CD14-positive monocyte (primary cell): ENCODE data around the gene SORD. TPM values are rescaled to one million over a fixed set of nuclear protein-coding genes. Genes with fewer than 3 reads are reported as not detected.
A peak's percentile ranks its signal among the peaks of the same experiment; 100 is the strongest.
"Not testable (repeated sequence)": the region's sequence is repeated elsewhere in the genome, so short reads cannot be mapped to it uniquely, and the experiment has no call there.

Experiments used
- DNase-seq, 3 donors: peaks; one replicate each; pipeline ENCODE4 v3.0.0-alpha.2; 2011 to 2022
- H2AFZ ChIP-seq: 2 replicates; pipeline ENCODE4 v1.6.0; 2012; ENCODE audit warnings: mild to moderate bottlenecking, low read depth, low read length, inconsistent platforms; ENCODE audit not compliant: insufficient read depth, poor library complexity, severe bottlenecking
- H3K27ac ChIP-seq, 2 donors: 1 replicate in 1 of 2; 2 replicates in 1 of 2; pipeline ENCODE4 v1.5.1; 2012 to 2013; ENCODE audit warnings: low read length in 2 of 2, control low read depth in 1 of 2, inconsistent platforms in 1 of 2, low read depth in 1 of 2, mild to moderate bottlenecking in 1 of 2
- H3K27me3 ChIP-seq, 2 donors: one replicate each; pipeline versions ENCODE4 v1.6.0 to v1.6.1; 2011 to 2013; ENCODE audit warnings: low read length in 2 of 2; ENCODE audit not compliant: control insufficient read depth in 2 of 2, insufficient read depth in 2 of 2
- H3K36me3 ChIP-seq, 2 donors: replicated peaks in 1 of 2; 1 replicate in 1 of 2; 2 replicates in 1 of 2; pipeline versions ENCODE4 v1.5.1 to v1.6.1; 2012 to 2013; ENCODE audit warnings: low read length in 2 of 2, control low read depth in 1 of 2, inconsistent platforms in 1 of 2, mild to moderate bottlenecking in 1 of 2; ENCODE audit not compliant: insufficient read depth in 2 of 2, control insufficient read depth in 1 of 2
- H3K4me1 ChIP-seq, 2 donors: 1 replicate in 1 of 2; 2 replicates in 1 of 2; pipeline versions ENCODE4 v1.5.1 to v1.6.1; 2012 to 2013; ENCODE audit warnings: low read length in 2 of 2, control low read depth in 1 of 2, inconsistent platforms in 1 of 2, mild to moderate bottlenecking in 1 of 2, moderate library complexity in 1 of 2; ENCODE audit not compliant: insufficient read depth in 2 of 2, control insufficient read depth in 1 of 2
- H3K4me2 ChIP-seq: replicated peaks from 2 replicates; pipeline ENCODE3; 2012; ENCODE audit warnings: low read length, moderate library complexity, mild to moderate bottlenecking; ENCODE audit not compliant: poor library complexity, severe bottlenecking; ENCODE audit errors: extremely low read depth
- H3K4me3 ChIP-seq, 3 experiments: fragments of 200-600 bp in 1 of 3; sonication (generic) in 1 of 3; replicated peaks in 1 of 3; 1 replicate in 2 of 3; 2 replicates in 1 of 3; pipeline ENCODE4 v1.5.1; 2011 to 2013; ENCODE audit warnings: low read length in 3 of 3, mild to moderate bottlenecking in 3 of 3, control low read depth in 2 of 3, low read depth in 2 of 3, inconsistent platforms in 1 of 3, moderate library complexity in 1 of 3
- H3K79me2 ChIP-seq: 2 replicates; pipeline ENCODE4 v1.6.0; 2012; ENCODE audit warnings: mild to moderate bottlenecking, control low read depth, inconsistent platforms, low read length, moderate library complexity; ENCODE audit not compliant: insufficient read depth
- H3K9ac ChIP-seq: 2 replicates; pipeline ENCODE4 v1.6.0; 2017; ENCODE audit warnings: low read length, mild to moderate bottlenecking; ENCODE audit not compliant: insufficient read depth, poor library complexity, severe bottlenecking
- H3K9me3 ChIP-seq, 2 donors: replicated peaks in 1 of 2; 1 replicate in 1 of 2; 2 replicates in 1 of 2; pipeline versions ENCODE4 v1.5.1 to v1.6.1; 2012 to 2013; ENCODE audit warnings: low read length in 2 of 2, control low read depth in 1 of 2; ENCODE audit not compliant: control insufficient read depth in 1 of 2, insufficient read depth in 1 of 2
- H4K20me1 ChIP-seq: 2 replicates; pipeline ENCODE4 v1.6.0; 2012; ENCODE audit warnings: mild to moderate bottlenecking, low read length, control low read depth, moderate library complexity; ENCODE audit not compliant: insufficient read depth
- H3K27ac Mint-ChIP-seq, 7 donors: one replicate each; pipeline ENCODE4 v1.8.0; 2020; ENCODE audit warnings: mild to moderate bottlenecking in 7 of 7, mixed read lengths in 7 of 7, moderate library complexity in 6 of 7, inconsistent platforms in 2 of 7
- H3K27me3 Mint-ChIP-seq, 3 donors: one replicate each; pipeline ENCODE4 v1.8.0; 2021 to 2022; ENCODE audit warnings: low read depth in 3 of 3, mild to moderate bottlenecking in 3 of 3, mixed read lengths in 3 of 3, moderate library complexity in 3 of 3, inconsistent platforms in 1 of 3
- H3K36me3 Mint-ChIP-seq, 2 donors: one replicate each; pipeline ENCODE4 v1.8.0; 2020; ENCODE audit warnings: mixed read lengths in 2 of 2, inconsistent platforms in 1 of 2, mild to moderate bottlenecking in 1 of 2
- H3K4me1 Mint-ChIP-seq: one replicate; pipeline ENCODE4 v1.8.0; 2020; ENCODE audit warnings: mild to moderate bottlenecking, mixed read lengths
- H3K4me3 Mint-ChIP-seq, 2 donors: one replicate each; pipeline ENCODE4 v1.8.0; 2020; ENCODE audit warnings: mild to moderate bottlenecking in 2 of 2, mixed read lengths in 2 of 2, moderate library complexity in 1 of 2
- H3K9me3 Mint-ChIP-seq, 7 donors: one replicate each; pipeline ENCODE4 v1.8.0; 2020 to 2022; ENCODE audit warnings: mixed read lengths in 7 of 7, mild to moderate bottlenecking in 6 of 7, moderate library complexity in 6 of 7, inconsistent platforms in 2 of 7
- WGBS: methylation state at CpG from one replicate; pipeline ENCODE4 v1.1.5; 2013; ENCODE audit warnings: missing lambda C conversion rate; ENCODE audit not compliant: insufficient coverage; 5-methylcytosine and 5-hydroxymethylcytosine counted together
- intact Hi-C, 2 donors: fragments of 100-400 bp; cut with micrococcal nuclease; formaldehyde crosslinking; loops; one replicate each; pipeline versions ENCODE4 v1.15.0 to v1.15.1; 2023
- polyA plus RNA-seq, 3 donors: library from polyadenylated mRNA; depleted of rRNA in 1 of 3; unstranded in 2 of 3; stranded (reverse) in 1 of 3; fragments of 300-500 nt in 2 of 3; fragments of >200 nt in 1 of 3; fragmentation: Illumina TruSeq in 2 of 3; gene quantifications; 1 replicate in 2 of 3; 2 replicates in 1 of 3; pipeline ENCODE4 v1.2.3, GENCODE V29; 2012 to 2021
- TF ChIP-seq, protein P1 (sequence below): fragments of 200-600 bp; IDR thresholded peaks from one replicate; pipeline ENCODE4 v1.8.0; 2022; ENCODE audit warnings: antibody characterized with exemption, mild to moderate bottlenecking

Gene SORD
- polyA plus RNA-seq, 3 donors: 17.9 to 22.6 (median 21.7) TPM

DNA sequence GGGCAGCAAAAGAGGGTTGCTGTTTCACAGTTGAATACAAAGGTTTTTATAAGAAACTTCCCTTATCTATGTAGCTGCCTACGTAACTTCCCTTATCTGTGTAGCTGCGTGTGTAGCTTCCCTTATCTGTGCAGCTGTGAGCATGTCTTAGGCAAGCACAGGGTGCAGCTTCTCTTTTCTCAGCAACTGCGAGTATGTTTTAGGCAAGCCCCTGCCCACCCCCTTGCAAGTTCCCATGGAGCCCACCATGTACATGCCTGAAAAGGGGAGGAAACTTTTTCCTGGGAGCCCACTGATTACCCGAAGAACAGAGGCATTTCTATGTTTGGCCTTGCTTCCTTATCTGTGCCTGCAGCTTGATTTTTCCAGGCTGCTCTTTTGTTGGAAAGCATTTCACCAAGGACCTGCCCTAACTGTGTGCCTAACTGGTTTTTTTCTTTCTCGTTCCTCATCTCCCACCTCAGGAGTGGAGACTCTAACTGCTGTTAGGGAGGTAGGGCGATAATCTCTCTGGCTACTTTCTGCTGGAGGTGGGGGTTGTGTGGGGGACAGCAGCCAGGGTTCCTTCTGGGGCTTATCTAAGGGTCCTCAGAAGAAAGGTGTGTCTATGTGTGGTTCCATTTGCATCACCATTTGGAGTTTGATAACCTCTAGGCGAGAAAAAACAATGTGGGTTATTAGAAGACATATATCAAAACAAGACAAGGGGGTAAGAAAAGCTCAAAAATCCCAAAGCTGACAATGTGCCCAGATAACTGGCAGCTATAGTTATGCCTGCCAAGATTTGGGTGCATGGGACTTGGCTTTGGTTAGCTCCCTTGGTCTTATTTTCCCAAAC is 26.0 kb downstream of the SORD start:
- Histone ChIP-seq H3K36me3 (peaks cover 2 to 13% of the 10 kb centered on the region in 2 donors), H3K27me3 (no peaks in the 10 kb centered on the region), H2AFZ (peak overlapping the region; percentile 47), H3K4me2 (peak overlapping the region; percentile 73), H3K79me2 (peaks cover 8% of the 10 kb centered on the region), H3K9ac (peak overlapping the region; percentile 53), H3K9me3 (no peaks in the 10 kb centered on the region), H3K4me1 (peaks cover 27 to 33% of the 10 kb centered on the region in 2 donors), H3K4me3 (peak overlapping the region in 2 of 3 experiments; percentile 38 to 73), H3K27ac (peak overlapping the region; percentile 80 to 94), H4K20me1 (no peaks in the 10 kb centered on the region)
- WGBS: 19% methylated on average over 3 of the region's 7 CpGs
- peak; percentile 80 to 90 (median 89) for DNase-seq
- Mint-ChIP-seq H3K4me1 (peaks cover 33% of the 10 kb centered on the region), H3K9me3 (peaks cover 0 to 3% (median 0%) of the 10 kb centered on the region in 7 donors), H3K36me3 (peaks cover 15 to 28% of the 10 kb centered on the region in 2 donors), H3K27me3 (no peaks in the 10 kb centered on the region), H3K27ac (peak overlapping the region; percentile 92 to 97 (median 95)), H3K4me3 (peak overlapping the region; percentile 54 to 77)
- intact Hi-C loops: no loop called here
- TF ChIP-seq, protein P1, sequence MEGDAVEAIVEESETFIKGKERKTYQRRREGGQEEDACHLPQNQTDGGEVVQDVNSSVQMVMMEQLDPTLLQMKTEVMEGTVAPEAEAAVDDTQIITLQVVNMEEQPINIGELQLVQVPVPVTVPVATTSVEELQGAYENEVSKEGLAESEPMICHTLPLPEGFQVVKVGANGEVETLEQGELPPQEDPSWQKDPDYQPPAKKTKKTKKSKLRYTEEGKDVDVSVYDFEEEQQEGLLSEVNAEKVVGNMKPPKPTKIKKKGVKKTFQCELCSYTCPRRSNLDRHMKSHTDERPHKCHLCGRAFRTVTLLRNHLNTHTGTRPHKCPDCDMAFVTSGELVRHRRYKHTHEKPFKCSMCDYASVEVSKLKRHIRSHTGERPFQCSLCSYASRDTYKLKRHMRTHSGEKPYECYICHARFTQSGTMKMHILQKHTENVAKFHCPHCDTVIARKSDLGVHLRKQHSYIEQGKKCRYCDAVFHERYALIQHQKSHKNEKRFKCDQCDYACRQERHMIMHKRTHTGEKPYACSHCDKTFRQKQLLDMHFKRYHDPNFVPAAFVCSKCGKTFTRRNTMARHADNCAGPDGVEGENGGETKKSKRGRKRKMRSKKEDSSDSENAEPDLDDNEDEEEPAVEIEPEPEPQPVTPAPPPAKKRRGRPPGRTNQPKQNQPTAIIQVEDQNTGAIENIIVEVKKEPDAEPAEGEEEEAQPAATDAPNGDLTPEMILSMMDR: no peak

- Histone ChIP-seq H3K27me3 (no peaks in the 10 kb centered on the region), H3K36me3 (peaks cover 2 to 13% of the 10 kb centered on the region in 2 donors), H3K4me1 (peaks cover 17 to 22% of the 10 kb centered on the region in 2 donors), H3K9ac (no peak overlapping the region), H4K20me1 (no peaks in the 10 kb centered on the region), H3K27ac (peak overlapping the region in 1 of 2 donors; percentile 9), H3K4me3 (no peak overlapping the region), H3K4me2 (no peak overlapping the region), H2AFZ (no peak overlapping the region), H3K79me2 (peaks cover 8% of the 10 kb centered on the region), H3K9me3 (no peaks in the 10 kb centered on the region)
- DNase-seq: no peak
- Mint-ChIP-seq H3K27ac (no peak overlapping the region), H3K4me1 (peaks cover 25% of the 10 kb centered on the region), H3K27me3 (no peaks in the 10 kb centered on the region), H3K9me3 (peaks cover 0 to 3% (median 0%) of the 10 kb centered on the region in 7 donors), H3K36me3 (peaks cover 16 to 28% of the 10 kb centered on the region in 2 donors), H3K4me3 (no peak overlapping the region)
- no CpG with 5 or more reads among the region's 1 CpG for WGBS
- TF ChIP-seq, protein P1: no peak
- intact Hi-C loops: no loop called here
Observed at GRCh38 chr15:45050587-45050986, 27.6 kb downstream of the SORD start.

DNA sequence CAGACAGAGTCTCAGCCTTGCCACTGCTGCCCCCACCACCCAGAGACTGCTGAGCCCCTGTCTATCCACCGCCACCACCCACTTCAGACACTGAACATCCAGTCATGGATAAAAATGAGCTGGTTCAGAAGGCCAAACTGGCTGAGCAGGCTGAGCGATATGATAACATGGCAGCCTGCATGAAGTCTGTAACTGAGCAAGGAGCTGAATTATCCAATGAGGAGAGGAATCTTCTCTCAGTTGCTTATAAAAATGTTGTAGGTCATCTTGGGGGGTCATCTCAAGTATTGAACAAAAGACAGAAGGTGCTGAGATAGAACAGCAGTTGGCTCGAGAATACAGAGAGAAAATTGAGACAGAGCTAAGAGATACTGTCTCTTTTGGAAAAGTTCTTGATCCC is 29.7 kb downstream of the SORD start:
- H4K20me1 ChIP-seq, H2AFZ ChIP-seq, DNase-seq, H3K4me2 ChIP-seq, H3K9ac ChIP-seq, H3K79me2 ChIP-seq, H3K9me3 Mint-ChIP-seq, H3K27ac ChIP-seq, H3K4me3 Mint-ChIP-seq, H3K4me3 ChIP-seq, intact Hi-C loops, H3K9me3 ChIP-seq, H3K27me3 Mint-ChIP-seq, H3K27ac Mint-ChIP-seq, H3K27me3 ChIP-seq: not testable (repeated sequence)
- Mint-ChIP-seq H3K4me1 (peaks cover 23% of the 10 kb centered on the region), H3K36me3 (peaks cover 14 to 28% of the 10 kb centered on the region in 2 donors)
- peaks cover 14 to 19% of the 10 kb centered on the region in 2 donors for H3K4me1 ChIP-seq
- 93% methylated on average over 3 of the region's 3 CpGs for WGBS
- H3K36me3 ChIP-seq: peaks cover 2 to 13% of the 10 kb centered on the region in 2 donors
